Measurements from ENCODE around the gene PCDH17. TPM values are rescaled to one million over a fixed set of nuclear protein-coding genes. Genes with fewer than 3 reads are reported as not detected.

PCDH17 gene
- total and polyA plus RNA-seq, 2 donors (not counting 1 experiment from before 2014, with no cell fraction given): 0.07 to 0.17 TPM

DNA sequence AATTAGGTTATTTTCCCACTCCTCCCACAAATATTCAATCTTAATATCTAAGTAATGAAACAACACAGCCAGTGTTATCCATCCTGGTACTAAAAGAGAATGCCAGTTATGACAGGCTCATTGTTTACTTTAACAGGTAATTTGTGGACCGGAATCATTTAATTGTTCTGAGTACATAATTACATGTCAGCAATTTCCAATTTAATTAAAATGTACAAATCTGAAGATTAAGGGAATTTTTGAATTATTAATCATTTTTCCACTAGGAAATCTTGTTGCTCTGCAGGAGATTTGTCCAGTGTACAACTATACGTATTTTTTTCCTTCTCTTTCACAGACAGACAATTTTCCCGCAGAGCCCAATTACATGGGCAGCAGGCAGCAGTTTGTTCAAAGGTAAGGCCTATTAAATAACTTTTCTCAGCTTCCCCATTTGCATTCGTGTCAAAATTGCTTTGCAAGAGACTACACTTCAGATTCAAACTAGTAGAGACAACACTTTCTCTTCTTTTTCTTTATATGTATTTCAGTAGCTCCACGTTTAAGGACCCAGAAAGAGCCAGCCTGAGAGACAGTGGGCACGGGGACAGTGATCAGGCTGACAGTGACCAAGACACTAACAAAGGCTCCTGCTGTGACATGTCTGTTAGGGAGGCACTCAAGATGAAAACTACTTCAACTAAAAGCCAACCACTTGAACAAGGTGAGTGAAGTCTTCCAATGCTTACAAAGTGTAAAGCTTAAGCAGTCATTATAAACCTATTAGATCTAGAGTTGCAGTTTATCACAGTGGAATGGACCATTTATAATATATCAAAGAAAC is 34.8 kb downstream of the PCDH17 start:
- no peak overlapping the region for H3K4me3 ChIP-seq (replicated peaks in 1 of 4; ENCODE audit: control extremely low read depth in 1 of 4, insufficient read depth in 1 of 4, low read depth in 3 of 4, low read length in 4 of 4)
- no peaks in the 10 kb centered on the region for H3K79me2 ChIP-seq (ENCODE audit: control insufficient read depth, insufficient read depth, low read length)
- H2AFZ ChIP-seq (ENCODE audit: low read length): no peak overlapping the region
- H3K4me2 ChIP-seq (ENCODE audit: extremely low read depth, insufficient read depth, low read length): no peak overlapping the region
- TF ChIP-seq, protein P1, sequence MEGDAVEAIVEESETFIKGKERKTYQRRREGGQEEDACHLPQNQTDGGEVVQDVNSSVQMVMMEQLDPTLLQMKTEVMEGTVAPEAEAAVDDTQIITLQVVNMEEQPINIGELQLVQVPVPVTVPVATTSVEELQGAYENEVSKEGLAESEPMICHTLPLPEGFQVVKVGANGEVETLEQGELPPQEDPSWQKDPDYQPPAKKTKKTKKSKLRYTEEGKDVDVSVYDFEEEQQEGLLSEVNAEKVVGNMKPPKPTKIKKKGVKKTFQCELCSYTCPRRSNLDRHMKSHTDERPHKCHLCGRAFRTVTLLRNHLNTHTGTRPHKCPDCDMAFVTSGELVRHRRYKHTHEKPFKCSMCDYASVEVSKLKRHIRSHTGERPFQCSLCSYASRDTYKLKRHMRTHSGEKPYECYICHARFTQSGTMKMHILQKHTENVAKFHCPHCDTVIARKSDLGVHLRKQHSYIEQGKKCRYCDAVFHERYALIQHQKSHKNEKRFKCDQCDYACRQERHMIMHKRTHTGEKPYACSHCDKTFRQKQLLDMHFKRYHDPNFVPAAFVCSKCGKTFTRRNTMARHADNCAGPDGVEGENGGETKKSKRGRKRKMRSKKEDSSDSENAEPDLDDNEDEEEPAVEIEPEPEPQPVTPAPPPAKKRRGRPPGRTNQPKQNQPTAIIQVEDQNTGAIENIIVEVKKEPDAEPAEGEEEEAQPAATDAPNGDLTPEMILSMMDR (conservative IDR thresholded peaks at IDR 0.05 in 1 of 2, IDR thresholded peaks at IDR 0.05 in 1 of 2; ENCODE audit: low read depth in 1 of 2, low read length in 2 of 2): no peak
- no peak for TF ChIP-seq EZH2 (IDR thresholded peaks at IDR 0.05; ENCODE audit: low read length, missing control alignments)
- no peak overlapping the region for H3K27ac ChIP-seq (ENCODE audit: insufficient read depth, low read length)
- H3K27me3 ChIP-seq (ENCODE audit: control insufficient read depth, insufficient read depth, low read length): no peaks in the 10 kb centered on the region
- H4K20me1 ChIP-seq (ENCODE audit: control insufficient read depth, extremely low read depth, insufficient read depth, low read length): no peaks in the 10 kb centered on the region
- no peaks in the 10 kb centered on the region for H3K9me3 ChIP-seq (ENCODE audit: control insufficient read depth, insufficient read depth, low read depth, low read length)
- H3K9ac ChIP-seq (ENCODE audit: insufficient read depth, low read length): no peak overlapping the region
- no peak for DNase-seq (ENCODE audit: low read depth in 2 of 2)
- no peaks in the 10 kb centered on the region for H3K36me3 ChIP-seq (ENCODE audit: control insufficient read depth, insufficient read depth, low read length)
- no peaks in the 10 kb centered on the region for H3K4me1 ChIP-seq (ENCODE audit: control insufficient read depth, extremely low read depth, insufficient read depth, low read length)

DNA sequence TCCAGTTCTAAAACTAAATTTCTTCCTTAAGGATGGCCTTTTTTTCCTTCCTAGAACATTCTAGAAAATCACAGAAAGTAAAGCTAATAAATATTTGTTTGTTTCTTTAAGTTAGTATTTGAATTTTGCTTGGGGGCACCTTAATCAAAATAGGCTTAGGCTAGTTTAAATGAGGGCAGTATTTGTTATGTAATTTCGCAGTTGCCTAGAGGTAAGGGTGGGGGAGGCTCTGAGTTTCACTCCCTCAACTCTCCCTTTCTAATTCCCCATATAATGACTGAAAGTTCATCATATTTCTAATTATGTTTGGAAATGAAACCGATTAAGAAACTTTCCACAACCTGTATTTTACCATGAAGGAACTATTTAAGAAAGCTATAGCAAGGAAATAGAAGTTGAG is 40.6 kb downstream of the PCDH17 start:
- Histone ChIP-seq H3K4me2 (ENCODE audit: extremely low read depth, insufficient read depth, low read length) (no peak overlapping the region), H3K9me3 (ENCODE audit: control insufficient read depth, insufficient read depth, low read depth, low read length) (no peaks in the 10 kb centered on the region), H3K27ac (ENCODE audit: insufficient read depth, low read length) (no peak overlapping the region), H3K4me1 (ENCODE audit: control insufficient read depth, extremely low read depth, insufficient read depth, low read length) (no peaks in the 10 kb centered on the region), H3K4me3 (replicated peaks in 1 of 4; ENCODE audit: control extremely low read depth in 1 of 4, insufficient read depth in 1 of 4, low read depth in 3 of 4, low read length in 4 of 4) (no peak overlapping the region), H3K36me3 (ENCODE audit: control insufficient read depth, insufficient read depth, low read length) (no peaks in the 10 kb centered on the region), H4K20me1 (ENCODE audit: control insufficient read depth, extremely low read depth, insufficient read depth, low read length) (no peaks in the 10 kb centered on the region), H3K27me3 (ENCODE audit: control insufficient read depth, insufficient read depth, low read length) (no peaks in the 10 kb centered on the region), H3K9ac (ENCODE audit: insufficient read depth, low read length) (no peak overlapping the region), H2AFZ (ENCODE audit: low read length) (no peak overlapping the region), H3K79me2 (ENCODE audit: control insufficient read depth, insufficient read depth, low read length) (no peaks in the 10 kb centered on the region)
- no peak for TF ChIP-seq EZH2 (IDR thresholded peaks at IDR 0.05; ENCODE audit: low read length, missing control alignments)
- TF ChIP-seq, protein P1 (conservative IDR thresholded peaks at IDR 0.05 in 1 of 2, IDR thresholded peaks at IDR 0.05 in 1 of 2; ENCODE audit: low read depth in 1 of 2, low read length in 2 of 2): no peak
- no peak for DNase-seq (ENCODE audit: low read depth in 2 of 2)

DNA sequence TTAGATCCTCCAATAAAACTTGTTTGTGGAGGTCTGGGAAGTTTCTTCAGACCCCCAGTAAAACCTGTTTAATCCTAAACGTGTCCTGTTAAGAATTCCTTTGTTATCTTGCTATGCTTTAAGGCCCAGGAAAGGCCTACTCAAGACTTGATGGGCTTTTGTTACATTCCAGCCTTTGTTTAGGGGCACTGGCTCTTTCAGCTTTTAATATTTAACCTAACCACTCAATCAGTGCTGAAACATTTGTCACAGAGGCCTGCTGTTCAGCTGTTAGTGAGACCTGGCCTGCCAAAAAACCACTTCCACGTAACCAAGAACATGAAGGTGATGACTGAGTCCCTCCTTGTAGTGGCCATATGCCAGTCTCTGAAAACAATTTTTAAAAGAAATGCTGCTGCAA is 41.7 kb downstream of the PCDH17 start:
- H3K79me2 ChIP-seq (ENCODE audit: control insufficient read depth, insufficient read depth, low read length): no peaks in the 10 kb centered on the region
- DNase-seq (ENCODE audit: low read depth in 2 of 2): no peak
- H3K36me3 ChIP-seq (ENCODE audit: control insufficient read depth, insufficient read depth, low read length): no peaks in the 10 kb centered on the region
- TF ChIP-seq, protein P1 (conservative IDR thresholded peaks at IDR 0.05 in 1 of 2, IDR thresholded peaks at IDR 0.05 in 1 of 2; ENCODE audit: low read depth in 1 of 2, low read length in 2 of 2): no peak
- TF ChIP-seq EZH2 (IDR thresholded peaks at IDR 0.05; ENCODE audit: low read length, missing control alignments): no peak
- no peaks in the 10 kb centered on the region for H3K9me3 ChIP-seq (ENCODE audit: control insufficient read depth, insufficient read depth, low read depth, low read length)
- no peak overlapping the region for H2AFZ ChIP-seq (ENCODE audit: low read length)
- H4K20me1 ChIP-seq (ENCODE audit: control insufficient read depth, extremely low read depth, insufficient read depth, low read length): no peaks in the 10 kb centered on the region
- no peak overlapping the region for H3K4me2 ChIP-seq (ENCODE audit: extremely low read depth, insufficient read depth, low read length)
- H3K4me3 ChIP-seq (replicated peaks in 1 of 4; ENCODE audit: control extremely low read depth in 1 of 4, insufficient read depth in 1 of 4, low read depth in 3 of 4, low read length in 4 of 4): no peak overlapping the region
- H3K27me3 ChIP-seq (ENCODE audit: control insufficient read depth, insufficient read depth, low read length): no peaks in the 10 kb centered on the region
- no peak overlapping the region for H3K27ac ChIP-seq (ENCODE audit: insufficient read depth, low read length)
- no peaks in the 10 kb centered on the region for H3K4me1 ChIP-seq (ENCODE audit: control insufficient read depth, extremely low read depth, insufficient read depth, low read length)
- no peak overlapping the region for H3K9ac ChIP-seq (ENCODE audit: insufficient read depth, low read length)
